BLaER1 treated with 17β-estradiol and CSF1 and Interleukin-3, amounts not matched to agents 10 nM and 100 nM (cell line): Measurements from ENCODE around the gene BICDL1.

Experiments used
- H3K27ac ChIP-seq, 11 experiments: shearing (Covaris generic); formaldehyde crosslinking; 2 replicates each; pipeline ENCODE4 v1.8.1; 2022
- H3K27me3 ChIP-seq, 11 experiments: shearing (Covaris generic); formaldehyde crosslinking; 2 replicates each; pipeline ENCODE4 v1.8.1; 2022
- H3K36me3 ChIP-seq, 11 experiments: shearing (Covaris generic); formaldehyde crosslinking; 2 replicates each; pipeline ENCODE4 v1.8.1; 2022
- H3K4me1 ChIP-seq, 10 experiments: shearing (Covaris generic); formaldehyde crosslinking; 2 replicates each; pipeline ENCODE4 v1.8.1; 2022
- H3K4me2 ChIP-seq, 11 experiments: shearing (Covaris generic); formaldehyde crosslinking; 2 replicates each; pipeline ENCODE4 v1.8.1; 2022
- H3K4me3 ChIP-seq, 10 experiments: shearing (Covaris generic); formaldehyde crosslinking; 2 replicates each; pipeline ENCODE4 v1.8.1; 2022
- H3K9ac ChIP-seq, 11 experiments: shearing (Covaris generic); formaldehyde crosslinking; 2 replicates each; pipeline ENCODE4 v1.8.1; 2022
- H3K9me3 ChIP-seq, 11 experiments: shearing (Covaris generic); formaldehyde crosslinking; replicated peaks in 1 of 11; 2 replicates each; pipeline ENCODE4 v1.8.1; 2022
- H4K20me1 ChIP-seq, 11 experiments: shearing (Covaris generic); formaldehyde crosslinking; 2 replicates each; pipeline ENCODE4 v1.8.1; 2022
- Cebpa-rat ChIP-seq, 11 experiments: shearing (Covaris generic); IDR thresholded peaks; 2 replicates each; pipeline ENCODE4 v1.8.1; 2022

Gene BICDL1, protein sequence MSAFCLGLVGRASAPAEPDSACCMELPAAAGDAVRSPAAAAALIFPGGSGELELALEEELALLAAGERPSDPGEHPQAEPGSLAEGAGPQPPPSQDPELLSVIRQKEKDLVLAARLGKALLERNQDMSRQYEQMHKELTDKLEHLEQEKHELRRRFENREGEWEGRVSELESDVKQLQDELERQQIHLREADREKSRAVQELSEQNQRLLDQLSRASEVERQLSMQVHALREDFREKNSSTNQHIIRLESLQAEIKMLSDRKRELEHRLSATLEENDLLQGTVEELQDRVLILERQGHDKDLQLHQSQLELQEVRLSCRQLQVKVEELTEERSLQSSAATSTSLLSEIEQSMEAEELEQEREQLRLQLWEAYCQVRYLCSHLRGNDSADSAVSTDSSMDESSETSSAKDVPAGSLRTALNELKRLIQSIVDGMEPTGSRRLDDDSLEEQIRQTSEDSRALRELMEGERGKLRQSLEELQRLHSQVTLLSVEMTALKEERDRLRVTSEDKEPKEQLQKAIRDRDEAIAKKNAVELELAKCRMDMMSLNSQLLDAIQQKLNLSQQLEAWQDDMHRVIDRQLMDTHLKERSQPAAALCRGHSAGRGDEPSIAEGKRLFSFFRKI

GRCh38 chr12:119988472-119989360, at the start of gene BICDL1:
Gene BICDL1, plus strand, starts transcription at chr12:119989236. Its CDS starts 633 bp downstream, at chr12:119989869.
- peak within 1 kb of the TSS in 9 of 11 experiments; percentile 46 to 75 (median 61); a peak in 17 of 22 replicates for H3K27ac ChIP-seq
- no peaks in the 10 kb centered on the region for H3K9me3 ChIP-seq
- peak within 1 kb of the TSS; percentile 43 to 82 (median 67); a peak in 21 of 22 replicates for H3K9ac ChIP-seq

GRCh38 chr12:119940897-119941296, 48.1 kb upstream of the BICDL1 start:
- no peaks in the 10 kb centered on the region for H3K9me3 ChIP-seq
- H3K9ac ChIP-seq = no peak overlapping the region
- H3K36me3 ChIP-seq = no peaks in the 10 kb centered on the region
- no peaks in the 10 kb centered on the region for H4K20me1 ChIP-seq
- H3K4me2 ChIP-seq = no peak overlapping the region
- no peaks in the 10 kb centered on the region for H3K27me3 ChIP-seq
- TF ChIP-seq Cebpa-rat (IDR thresholded peaks at IDR 0.05) = no peak
- H3K4me1 ChIP-seq = peaks cover 0 to 4% (median 0%) of the 10 kb centered on the region in 10 experiments; a peak in 2 of 20 replicates
- H3K27ac ChIP-seq = no peak overlapping the region
- no peak overlapping the region for H3K4me3 ChIP-seq

More at GRCh38 chr12:119988472-119989360, at the start of gene BICDL1:
- peak within 1 kb of the TSS; percentile 74 to 86 (median 78) for H3K4me3 ChIP-seq
- no peak for TF ChIP-seq Cebpa-rat (IDR thresholded peaks at IDR 0.05)
- peaks cover 16 to 27% (median 25%) of the 10 kb centered on the region in 10 experiments for H3K4me1 ChIP-seq
- peak within 1 kb of the TSS; percentile 94 to 100 (median 99) for H3K4me2 ChIP-seq
- peaks cover 10 to 17% (median 14%) of the 10 kb centered on the region in 11 experiments; a peak in 20 of 22 replicates for H3K27me3 ChIP-seq
- H4K20me1 ChIP-seq = peaks cover 0 to 24% (median 13%) of the 10 kb centered on the region in 11 experiments; a peak in 16 of 22 replicates
- no peaks in the 10 kb centered on the region for H3K36me3 ChIP-seq

- Histone ChIP-seq H3K9me3 (no peaks in the 10 kb centered on the region), H3K36me3 (no peaks in the 10 kb centered on the region), H3K27ac (no peak overlapping the region), H3K4me3 (no peak overlapping the region), H4K20me1 (no peaks in the 10 kb centered on the region), H3K27me3 (no peaks in the 10 kb centered on the region), H3K9ac (no peak overlapping the region), H3K4me2 (no peak overlapping the region), H3K4me1 (no peaks in the 10 kb centered on the region)
- TF ChIP-seq Cebpa-rat (IDR thresholded peaks at IDR 0.05) = no peak
Observed at GRCh38 chr12:119942386-119942785, 46.6 kb upstream of the BICDL1 start.

DNA sequence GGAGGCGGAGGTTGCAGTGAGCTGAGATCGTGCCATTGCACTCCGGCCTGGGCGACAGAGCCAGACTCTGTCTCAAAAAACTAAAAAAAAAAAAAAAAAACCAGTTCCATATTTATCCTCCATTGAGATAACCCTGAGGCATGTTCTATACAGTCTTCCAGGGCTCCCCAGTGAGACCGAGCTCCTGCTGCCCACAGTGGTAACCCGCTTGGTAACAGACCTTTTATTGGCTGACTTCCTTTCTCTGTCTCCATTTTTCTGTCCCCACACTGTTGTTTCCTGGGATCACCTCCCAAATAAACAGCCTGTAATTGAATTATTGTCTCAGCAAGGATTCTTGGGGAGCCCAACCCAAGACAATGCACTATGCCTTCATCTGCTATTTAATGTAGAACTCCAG, 42.8 kb upstream of the BICDL1 start:
- H4K20me1 ChIP-seq = no peaks in the 10 kb centered on the region
- no peak overlapping the region for H3K27ac ChIP-seq
- H3K27me3 ChIP-seq = no peaks in the 10 kb centered on the region
- H3K4me2 ChIP-seq = no peak overlapping the region
- H3K9ac ChIP-seq = no peak overlapping the region
- no peak overlapping the region for H3K4me3 ChIP-seq
- H3K36me3 ChIP-seq = no peaks in the 10 kb centered on the region
- TF ChIP-seq Cebpa-rat (IDR thresholded peaks at IDR 0.05) = no peak
- no peaks in the 10 kb centered on the region for H3K9me3 ChIP-seq
- no peaks in the 10 kb centered on the region for H3K4me1 ChIP-seq

DNA sequence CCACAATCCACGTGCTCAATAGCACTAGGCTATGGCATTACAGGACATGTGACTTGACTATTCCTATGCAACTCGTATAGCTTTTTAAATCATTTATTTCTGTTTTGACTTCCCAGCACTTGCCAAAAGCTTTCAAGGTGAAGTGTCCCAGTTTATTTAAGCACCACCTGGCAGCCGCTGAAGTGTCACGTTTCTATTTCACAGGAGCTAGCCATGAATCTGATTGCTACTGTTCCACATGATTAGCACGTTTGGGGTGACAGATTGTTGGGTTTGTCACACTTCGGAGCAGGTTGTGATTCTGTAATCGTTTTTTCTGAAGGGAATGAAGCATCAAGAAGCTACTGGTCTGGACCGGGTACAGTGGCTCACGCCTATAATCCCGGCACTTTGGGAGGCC, 39.9 kb upstream of the BICDL1 start:
- Histone ChIP-seq H3K4me2 (no peak overlapping the region), H3K9ac (no peak overlapping the region), H3K27ac (no peak overlapping the region), H3K4me1 (no peaks in the 10 kb centered on the region), H4K20me1 (no peaks in the 10 kb centered on the region), H3K36me3 (no peaks in the 10 kb centered on the region), H3K4me3 (no peak overlapping the region), H3K27me3 (no peaks in the 10 kb centered on the region), H3K9me3 (no peaks in the 10 kb centered on the region)
- no peak for TF ChIP-seq Cebpa-rat (IDR thresholded peaks at IDR 0.05)

DNA sequence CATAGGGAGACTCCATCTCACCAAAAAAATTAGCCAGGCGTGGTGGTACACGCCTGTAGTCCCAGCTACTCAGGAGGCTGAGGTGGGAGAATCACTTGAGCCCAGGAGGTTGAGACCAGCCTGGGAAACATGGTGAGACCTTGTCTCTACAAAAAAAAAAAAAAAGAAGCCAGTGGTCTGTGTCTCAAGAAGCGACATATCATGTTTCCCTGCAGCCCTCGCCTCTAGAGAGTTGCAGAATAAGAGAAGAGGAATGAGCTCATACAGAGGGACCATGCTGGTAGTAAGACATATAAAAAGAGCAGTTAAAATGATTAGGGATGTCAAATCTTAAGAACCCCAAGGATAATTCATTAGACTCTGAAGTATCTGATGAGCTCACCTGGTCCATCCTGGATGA, 39.4 kb upstream of the BICDL1 start:
- Histone ChIP-seq H3K36me3 (no peaks in the 10 kb centered on the region), H3K4me2 (no peak overlapping the region), H4K20me1 (no peaks in the 10 kb centered on the region), H3K4me1 (no peaks in the 10 kb centered on the region), H3K9ac (no peak overlapping the region), H3K27me3 (no peaks in the 10 kb centered on the region), H3K27ac (no peak overlapping the region), H3K9me3 (no peaks in the 10 kb centered on the region; a peak in 1 of 22 replicates), H3K4me3 (no peak overlapping the region)
- no peak for TF ChIP-seq Cebpa-rat (IDR thresholded peaks at IDR 0.05)

- Histone ChIP-seq H3K4me2 (no peak overlapping the region), H3K36me3 (no peaks in the 10 kb centered on the region), H4K20me1 (no peaks in the 10 kb centered on the region), H3K9ac (no peak overlapping the region), H3K4me3 (no peak overlapping the region), H3K9me3 (peaks cover 28 to 40% (median 34%) of the 10 kb centered on the region in 11 experiments), H3K27ac (no peak overlapping the region), H3K4me1 (no peaks in the 10 kb centered on the region), H3K27me3 (no peaks in the 10 kb centered on the region)
- TF ChIP-seq Cebpa-rat (IDR thresholded peaks at IDR 0.05) = no peak
Observed at GRCh38 chr12:119956047-119956446, 33.0 kb upstream of the BICDL1 start.

DNA sequence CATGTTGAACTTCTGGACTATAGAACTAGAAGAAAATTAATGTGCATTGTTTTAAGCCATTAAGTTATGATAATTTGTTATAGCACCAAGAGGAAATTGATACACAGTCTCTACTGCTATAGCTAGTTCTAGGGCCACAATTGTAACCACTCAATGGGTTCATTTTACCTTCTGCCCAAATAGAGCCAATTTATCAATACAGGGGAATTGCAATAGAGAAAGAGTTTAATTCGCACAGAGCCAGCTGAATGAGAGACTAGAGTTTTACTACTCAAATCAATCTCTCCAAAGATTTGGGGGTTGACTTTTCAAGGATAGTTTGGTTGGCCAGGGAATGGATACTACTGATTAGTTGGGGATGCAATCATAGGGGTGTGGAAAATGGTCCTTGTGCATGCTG, 31.9 kb upstream of the BICDL1 start:
- Histone ChIP-seq H3K27ac (no peak overlapping the region), H4K20me1 (no peaks in the 10 kb centered on the region), H3K4me1 (no peaks in the 10 kb centered on the region), H3K36me3 (no peaks in the 10 kb centered on the region), H3K9ac (no peak overlapping the region), H3K27me3 (no peaks in the 10 kb centered on the region), H3K9me3 (peaks cover 28 to 40% (median 34%) of the 10 kb centered on the region in 11 experiments), H3K4me2 (no peak overlapping the region), H3K4me3 (no peak overlapping the region)
- no peak for TF ChIP-seq Cebpa-rat (IDR thresholded peaks at IDR 0.05)

- TF ChIP-seq Cebpa-rat (IDR thresholded peaks at IDR 0.05) = no peak
- H3K4me3 ChIP-seq = no peak overlapping the region
- no peaks in the 10 kb centered on the region for H4K20me1 ChIP-seq
- H3K27me3 ChIP-seq = no peaks in the 10 kb centered on the region
- H3K4me1 ChIP-seq = no peaks in the 10 kb centered on the region
- no peaks in the 10 kb centered on the region for H3K36me3 ChIP-seq
- no peak overlapping the region for H3K9ac ChIP-seq
- no peak overlapping the region for H3K27ac ChIP-seq
- no peak overlapping the region for H3K4me2 ChIP-seq
- H3K9me3 ChIP-seq = peaks cover 28 to 40% (median 34%) of the 10 kb centered on the region in 11 experiments
Observed at GRCh38 chr12:119959435-119959834, 29.6 kb upstream of the BICDL1 start.
